Spinal cord (tissue), 10 donors: Measurements from ENCODE around the gene TJP1. TPM values are rescaled to one million over a fixed set of nuclear protein-coding genes. Genes with fewer than 3 reads are reported as not detected.

ENCODE experiments used
- DNase-seq, 6 donors: peaks; one replicate each; pipeline versions ENCODE4 v3.0.0 to v3.0.0-alpha.2; 2013 to 2015; ENCODE audit warnings: low spot score in 6 of 6, low read depth in 4 of 6
- H3K27ac ChIP-seq: one replicate; pipeline ENCODE4 v1.5.1; 2013; ENCODE audit warnings: low read depth, low read length, control low read depth
- H3K27me3 ChIP-seq: one replicate; pipeline ENCODE4 v1.6.1; 2013; ENCODE audit warnings: low read length; ENCODE audit not compliant: control insufficient read depth, insufficient read depth
- H3K36me3 ChIP-seq: one replicate; pipeline ENCODE4 v1.6.1; 2013; ENCODE audit warnings: low read length; ENCODE audit not compliant: control insufficient read depth, insufficient read depth
- H3K4me1 ChIP-seq: one replicate; pipeline ENCODE4 v1.6.1; 2013; ENCODE audit warnings: low read length; ENCODE audit not compliant: control insufficient read depth, insufficient read depth
- H3K4me3 ChIP-seq: one replicate; pipeline ENCODE4 v1.5.1; 2013; ENCODE audit warnings: low read depth, low read length, control low read depth
- H3K9me3 ChIP-seq: one replicate; pipeline ENCODE4 v1.6.1; 2013; ENCODE audit warnings: low read length; ENCODE audit not compliant: control insufficient read depth, insufficient read depth
- WGBS: methylation state at CpG from one replicate; pipeline ENCODE4 v1.1.5; 2013; ENCODE audit warnings: missing lambda C conversion rate; ENCODE audit not compliant: insufficient coverage; 5-methylcytosine and 5-hydroxymethylcytosine counted together
- long read RNA-seq, 4 donors: transcript quantifications; one replicate each; lab custom pipeline, GENCODE V29; 2026
- polyA plus RNA-seq, 2 donors: library from polyadenylated mRNA; unstranded; fragments of 120-200 nt; gene quantifications; one replicate each; pipeline ENCODE4 v1.2.1, GENCODE V29; 2013; ENCODE audit not compliant: insufficient read length in 2 of 2
- total RNA-seq, 2 donors: library from RNA; depleted of rRNA in 1 of 2; stranded (reverse); fragments of 120-200 nt in 1 of 2; fragments of >200 nt in 1 of 2; gene quantifications; one replicate each; pipeline versions ENCODE4 v1.2.3 to v1.2.4, GENCODE V29; 2013 to 2014
- donor health status: healthy.

TJP1 gene
- total RNA-seq (100 to 1,000 TPM; 143 to 192 TPM), polyA plus RNA-seq (100 to 1,000 TPM in 1 of 2 donors, 10 to 100 TPM in 1; 95.2 to 110 TPM)
- long read RNA-seq, donor 1, partial matches to known transcripts: 31 of 31 reads
- long read RNA-seq, donor 1, other reads (novel, unspliced or antisense): 0 of 31 reads
- long read RNA-seq, donor 2, partial matches to known transcripts: 5 of 5 reads
- long read RNA-seq, donor 2, other reads (novel, unspliced or antisense): 0 of 5 reads
- long read RNA-seq, donor 3, full-length matches to known transcripts: 2 of 2 reads
- long read RNA-seq, donor 3, partial matches to known transcripts: 0 of 2 reads
- long read RNA-seq, donor 3, other reads (novel, unspliced or antisense): 0 of 2 reads
- long read RNA-seq, donor 4, partial matches to known transcripts: 17 of 19 reads
- long read RNA-seq, donor 4, other reads (novel, unspliced or antisense): 0 of 19 reads

- Histone ChIP-seq H3K27ac (peak within 1 kb of the TSS; percentile 95), H3K9me3 (no peaks in the 10 kb centered on the region), H3K36me3 (no peaks in the 10 kb centered on the region), H3K4me3 (peak within 1 kb of the TSS; percentile 78), H3K27me3 (no peaks in the 10 kb centered on the region), H3K4me1 (peaks cover 7% of the 10 kb centered on the region)
- peak; percentile 47 to 94 (median 74) for DNase-seq
- under 1% methylated on average over 78 of the region's 80 CpGs for WGBS
These were observed at the start of gene TJP1 for GRCh38 chr15:29822100-29822683. TSS of gene TJP1 (minus strand) at chr15:29822468. CDS start at chr15:29822028, 440 bp downstream.

GRCh38 chr15:29871401-29871800 is 49.1 kb upstream of the TJP1 start:
- Histone ChIP-seq H3K27me3 (no peaks in the 10 kb centered on the region), H3K4me3 (no peak overlapping the region), H3K4me1 (peaks cover 41% of the 10 kb centered on the region), H3K9me3 (no peaks in the 10 kb centered on the region), H3K36me3 (no peaks in the 10 kb centered on the region), H3K27ac (peak overlapping the region; percentile 74)
- peak in 1 of 6 donors; percentile 69 for DNase-seq
- WGBS: 43% methylated on average over 17 of the region's 19 CpGs

DNA sequence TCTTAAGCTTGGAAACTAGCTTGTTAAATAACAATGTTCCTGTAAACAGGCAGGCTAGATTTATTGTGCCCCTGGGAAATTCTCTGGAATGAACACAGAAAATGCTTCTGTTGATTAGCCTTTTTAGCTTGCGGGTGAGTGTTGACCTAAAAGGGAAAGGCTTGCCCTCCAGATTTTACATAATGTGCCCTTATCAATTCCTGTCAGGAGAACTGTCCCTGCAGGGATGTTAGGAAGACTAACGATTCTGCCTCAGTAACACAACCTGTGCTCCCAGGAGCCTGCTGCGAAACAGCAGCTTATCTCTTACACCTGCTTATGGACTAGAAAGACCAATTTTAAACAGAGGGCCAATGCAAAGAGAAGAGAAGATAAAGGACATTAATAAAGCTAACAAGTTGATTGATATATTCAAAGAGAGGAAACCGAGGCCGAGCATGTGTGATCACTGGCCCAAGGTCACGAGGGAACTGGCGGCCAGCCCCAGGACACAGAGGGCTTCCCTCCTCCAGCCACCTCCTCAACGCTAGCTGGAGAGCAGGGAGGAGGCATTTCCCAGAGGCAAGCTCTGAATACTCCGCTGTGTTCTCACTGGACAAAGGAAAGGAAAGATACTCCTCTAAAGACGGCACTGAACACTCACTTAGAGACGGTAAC is 48.4 kb upstream of the TJP1 start:
- no peaks in the 10 kb centered on the region for H3K27me3 ChIP-seq
- peak overlapping the region; percentile 74 for H3K27ac ChIP-seq
- 8% methylated on average over 2 of the region's 11 CpGs for WGBS
- no peaks in the 10 kb centered on the region for H3K9me3 ChIP-seq
- H3K4me3 ChIP-seq: no peak overlapping the region
- peaks cover 41% of the 10 kb centered on the region for H3K4me1 ChIP-seq
- peak in 2 of 6 donors; percentile 70 to 88 for DNase-seq
- H3K36me3 ChIP-seq: no peaks in the 10 kb centered on the region

GRCh38 chr15:29867241-29868000 is 45.2 kb upstream of the TJP1 start:
- DNase-seq: no peak
- H3K4me3 ChIP-seq: no peak overlapping the region
- H3K27me3 ChIP-seq: no peaks in the 10 kb centered on the region
- H3K27ac ChIP-seq: no peak overlapping the region
- no peaks in the 10 kb centered on the region for H3K36me3 ChIP-seq
- peaks cover 37% of the 10 kb centered on the region for H3K4me1 ChIP-seq
- H3K9me3 ChIP-seq: no peaks in the 10 kb centered on the region
- WGBS: 100% methylated on average over 1 of the region's 3 CpGs

GRCh38 chr15:29866337-29866736 is 44.1 kb upstream of the TJP1 start:
- H3K36me3 ChIP-seq: no peaks in the 10 kb centered on the region
- H3K27me3 ChIP-seq: no peaks in the 10 kb centered on the region
- H3K27ac ChIP-seq: peak overlapping the region; percentile 17
- no CpG with 5 or more reads among the region's 1 CpG for WGBS
- H3K4me1 ChIP-seq: peaks cover 28% of the 10 kb centered on the region
- H3K4me3 ChIP-seq: no peak overlapping the region
- H3K9me3 ChIP-seq: no peaks in the 10 kb centered on the region
- no peak for DNase-seq

DNA sequence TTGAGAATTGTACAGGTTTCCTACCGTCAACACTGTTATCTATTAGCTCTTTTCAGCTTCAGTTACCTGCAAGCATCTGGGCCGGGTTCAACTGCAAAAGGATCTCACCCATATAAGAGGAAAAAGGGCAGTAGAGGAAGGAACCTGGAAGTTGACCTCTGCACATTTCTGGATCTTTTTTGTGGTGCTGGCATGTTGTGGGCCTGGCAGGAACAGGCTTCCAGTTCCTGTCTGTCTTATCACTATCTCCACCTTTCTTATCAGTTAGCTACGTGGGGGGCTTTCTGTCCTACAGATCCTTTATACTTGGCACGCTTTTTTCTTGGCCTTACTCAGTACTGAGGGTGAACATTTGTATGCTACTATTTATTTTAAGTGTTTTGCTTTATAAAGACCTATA is 42.2 kb upstream of the TJP1 start:
- no peak for DNase-seq
- WGBS: no CpG with 5 or more reads among the region's 4 CpGs
- peak overlapping the region; percentile 22 for H3K27ac ChIP-seq
- peaks cover 19% of the 10 kb centered on the region for H3K4me1 ChIP-seq
- no peaks in the 10 kb centered on the region for H3K27me3 ChIP-seq
- no peak overlapping the region for H3K4me3 ChIP-seq
- no peaks in the 10 kb centered on the region for H3K9me3 ChIP-seq
- no peaks in the 10 kb centered on the region for H3K36me3 ChIP-seq

DNA sequence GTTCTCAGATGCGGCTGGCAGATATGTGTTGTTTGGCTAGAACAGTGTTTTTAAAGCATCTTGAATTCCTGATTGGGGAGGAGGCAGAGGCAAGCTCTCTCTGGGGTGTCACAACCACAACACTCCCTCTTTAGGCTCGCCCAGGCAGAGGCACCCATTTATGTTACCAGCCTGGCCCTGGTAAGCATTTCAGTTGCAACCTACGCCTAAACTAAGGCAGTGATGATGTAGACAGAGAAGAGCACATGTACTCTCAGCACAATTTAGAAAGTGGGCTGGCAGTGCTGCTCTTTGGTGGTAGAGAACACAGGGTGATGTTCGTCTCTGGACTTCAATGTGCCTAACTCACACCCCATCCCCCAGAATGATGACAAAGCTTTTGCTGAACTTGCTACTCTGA is 41.2 kb upstream of the TJP1 start:
- WGBS: no CpG with 5 or more reads among the region's 4 CpGs
- Histone ChIP-seq H3K4me3 (no peak overlapping the region), H3K4me1 (peaks cover 19% of the 10 kb centered on the region), H3K27me3 (no peaks in the 10 kb centered on the region), H3K27ac (no peak overlapping the region), H3K9me3 (no peaks in the 10 kb centered on the region), H3K36me3 (no peaks in the 10 kb centered on the region)
- DNase-seq: no peak

DNA sequence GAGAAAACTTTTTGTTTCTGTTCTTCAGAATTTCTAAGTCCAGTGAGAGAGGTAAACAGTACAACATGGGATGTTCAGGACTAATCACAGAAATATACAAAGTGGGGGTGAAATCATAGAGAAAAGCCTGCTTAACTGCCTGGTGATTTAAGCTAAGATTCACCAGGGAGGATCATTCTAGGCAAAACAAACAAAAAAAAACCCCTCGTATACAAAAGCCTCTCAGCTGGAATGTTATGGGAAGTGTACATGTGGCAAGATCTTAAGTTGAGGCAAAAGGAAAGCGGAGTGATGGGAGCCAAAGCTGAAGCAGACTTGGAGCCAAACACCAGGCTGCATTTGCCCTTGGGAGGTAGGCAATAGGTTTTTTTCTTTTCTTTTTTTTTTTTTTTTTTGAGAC is 40.0 kb upstream of the TJP1 start:
- WGBS: no CpG with 5 or more reads among the region's 2 CpGs
- H3K4me3 ChIP-seq: no peak overlapping the region
- H3K9me3 ChIP-seq: no peaks in the 10 kb centered on the region
- H3K27ac ChIP-seq: no peak overlapping the region
- H3K4me1 ChIP-seq: peaks cover 8% of the 10 kb centered on the region
- DNase-seq: no peak
- no peaks in the 10 kb centered on the region for H3K27me3 ChIP-seq
- no peaks in the 10 kb centered on the region for H3K36me3 ChIP-seq

DNA sequence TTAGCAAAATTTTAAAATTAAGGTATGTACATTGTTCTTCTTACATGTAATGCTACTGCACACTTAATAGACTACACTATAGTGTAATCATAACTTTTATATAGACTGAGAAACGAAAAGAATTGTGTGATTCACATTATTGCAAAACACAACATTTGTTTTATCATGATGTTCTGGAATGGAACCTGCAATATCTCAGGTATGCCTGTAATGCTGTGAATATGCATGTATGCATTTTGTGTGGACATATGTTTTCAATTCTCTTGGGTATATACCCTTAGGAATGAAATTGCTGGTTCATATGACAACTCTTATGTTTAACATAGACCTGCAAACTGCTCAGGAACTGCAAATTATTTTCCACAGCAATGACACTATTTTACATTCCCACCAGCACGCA is 38.6 kb upstream of the TJP1 start:
- Histone ChIP-seq H3K36me3 (no peaks in the 10 kb centered on the region), H3K4me1 (peaks cover 4% of the 10 kb centered on the region), H3K4me3 (no peak overlapping the region), H3K27me3 (no peaks in the 10 kb centered on the region), H3K27ac (no peak overlapping the region), H3K9me3 (no peaks in the 10 kb centered on the region)
- no CpG with 5 or more reads among the region's 2 CpGs for WGBS
- DNase-seq: no peak
